Stimulated activated CD8-positive, alpha-beta memory T cell treated with anti-CD3 and anti-CD28 coated beads, Interleukin-4, amount 100 ng/mL, for 4 hours (primary cell): ENCODE data around the gene HECTD3.
"Not testable (repeated sequence)": the region's sequence is repeated elsewhere in the genome, so short reads cannot be mapped to it uniquely, and the experiment has no call there.

ENCODE experiments used
- DNase-seq, 2 donors: peaks; one replicate each; pipeline ENCODE4 v3.0.0-alpha.2; 2020; ENCODE audit warnings: low read depth in 2 of 2, low spot score in 1 of 2

Gene HECTD3

DNA sequence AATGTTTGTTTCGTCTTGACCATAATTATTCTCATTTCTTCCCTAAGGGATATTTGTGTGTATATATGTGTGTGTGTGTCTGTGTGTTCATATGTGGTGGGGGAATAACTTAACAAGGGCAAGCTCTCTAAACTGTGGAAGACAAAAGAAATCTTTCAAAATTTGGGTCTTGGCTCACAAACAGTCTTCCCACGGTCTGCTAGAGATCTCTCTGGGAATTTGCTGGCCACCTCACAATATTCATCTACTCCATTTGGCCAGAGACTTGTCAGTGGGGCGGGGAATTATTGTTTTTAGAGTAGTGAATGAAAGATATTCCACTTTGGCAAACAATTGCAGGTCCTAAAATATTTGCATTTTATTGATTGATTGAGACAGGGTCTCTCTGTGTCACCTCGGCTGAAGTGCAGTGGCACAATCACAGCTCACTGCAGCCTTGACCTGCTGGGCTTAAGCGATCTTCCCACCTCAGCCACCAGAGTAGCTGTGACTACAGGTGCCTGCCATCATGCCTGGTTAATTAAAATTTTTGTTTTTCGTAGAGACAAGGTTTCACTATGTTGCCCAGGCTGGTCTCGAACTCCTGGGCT, 16.7 kb downstream of the HECTD3 start:
- no peak for DNase-seq

DNA sequence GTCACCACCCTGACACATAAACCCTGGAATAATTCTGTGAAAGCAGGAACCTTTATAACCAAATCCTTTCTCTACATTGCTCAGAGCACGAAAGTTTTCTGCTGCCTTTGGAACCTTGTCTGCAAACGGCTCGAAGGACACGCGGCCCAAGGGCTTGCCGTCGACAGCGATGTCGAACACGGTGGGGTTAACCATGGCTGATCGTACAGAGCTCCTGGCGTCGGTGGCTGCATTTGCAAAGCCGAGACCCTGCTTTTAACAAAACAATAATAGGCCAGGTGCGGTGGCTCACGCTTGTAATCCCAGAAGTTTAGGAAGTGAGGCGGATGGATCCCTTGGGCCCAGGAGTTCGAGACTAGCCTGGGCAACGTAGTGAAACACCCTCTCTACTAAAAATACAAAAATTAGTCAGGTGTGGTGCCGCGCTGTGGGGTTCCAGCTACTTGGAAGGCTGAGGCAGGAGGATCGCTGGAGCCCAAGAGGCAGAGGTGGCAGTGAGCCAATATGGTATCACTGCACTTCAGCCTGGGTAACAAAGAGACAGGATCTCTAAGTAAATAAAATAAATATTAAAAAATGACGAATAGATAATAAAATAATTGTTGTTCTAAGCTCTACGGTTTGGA, 22.5 kb downstream of the HECTD3 start:
- no peak for DNase-seq

DNA sequence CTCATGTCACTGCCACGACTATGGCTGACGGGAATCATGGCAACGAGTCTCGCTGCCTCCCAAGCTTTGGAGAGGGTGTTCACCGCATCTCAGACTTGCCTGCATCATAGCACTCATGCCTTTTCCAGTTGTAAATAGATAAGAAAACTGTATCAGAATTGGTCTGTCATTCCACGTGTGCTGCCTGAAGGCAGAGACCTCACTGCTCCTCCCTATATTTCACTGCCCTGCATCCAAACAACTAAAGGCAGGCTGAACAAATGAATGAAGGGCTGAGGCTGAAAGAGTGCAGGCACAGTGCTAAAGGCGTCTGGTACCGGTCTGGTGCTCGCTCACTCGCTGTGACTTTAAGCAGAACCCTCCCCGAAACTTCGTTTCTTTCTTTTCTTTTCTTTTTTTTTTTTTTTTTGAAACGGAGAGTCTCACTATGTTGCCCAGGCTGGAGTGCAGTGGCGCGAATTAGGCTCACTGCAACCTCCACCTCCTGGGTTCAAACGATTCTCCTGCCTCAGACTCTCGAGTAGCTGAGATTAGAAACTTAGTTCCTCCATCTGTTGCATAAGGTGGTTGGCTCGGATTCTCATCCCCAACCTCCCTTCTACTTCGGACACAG, 25.3 kb downstream of the HECTD3 start:
- no peak for DNase-seq

DNA sequence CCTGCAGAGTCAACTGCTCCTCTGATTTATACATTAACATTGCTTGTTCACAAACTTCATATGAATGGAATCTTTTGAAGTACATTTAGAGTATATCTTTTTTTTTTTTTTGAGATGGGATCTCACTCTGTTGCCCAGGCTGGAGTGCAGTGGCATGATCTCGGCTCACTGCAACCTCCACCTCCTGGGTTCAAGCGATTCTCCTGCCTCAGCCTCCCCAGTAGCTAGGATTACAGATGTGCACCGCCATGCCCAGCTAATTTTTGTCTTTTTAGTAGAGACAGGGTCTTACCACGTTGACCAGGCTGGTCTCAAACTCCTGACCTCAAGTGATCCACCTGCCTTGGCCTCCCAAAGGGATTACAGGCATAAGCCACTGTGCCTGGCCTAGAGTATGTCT, 33.8 kb downstream of the HECTD3 start:
- DNase-seq, result not testable (repeated sequence)

DNA sequence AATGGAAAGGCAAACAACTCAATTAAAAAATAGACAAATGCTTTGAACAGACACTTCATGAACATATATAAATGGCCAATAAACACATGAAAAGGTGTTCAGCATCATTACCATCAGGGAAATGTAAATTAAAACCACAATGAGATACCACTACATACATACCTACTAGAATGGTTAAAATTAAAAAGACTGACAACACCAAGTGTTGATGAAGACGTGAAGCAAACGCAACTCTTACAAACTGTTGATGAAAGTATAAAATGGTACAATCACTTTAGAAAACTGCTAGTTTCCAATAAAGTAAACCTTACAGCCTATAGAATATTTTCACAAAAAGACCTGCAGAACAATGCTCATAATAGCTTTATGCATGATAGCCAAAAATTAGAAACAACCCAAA, 34.9 kb downstream of the HECTD3 start:
- no peak for DNase-seq

DNA sequence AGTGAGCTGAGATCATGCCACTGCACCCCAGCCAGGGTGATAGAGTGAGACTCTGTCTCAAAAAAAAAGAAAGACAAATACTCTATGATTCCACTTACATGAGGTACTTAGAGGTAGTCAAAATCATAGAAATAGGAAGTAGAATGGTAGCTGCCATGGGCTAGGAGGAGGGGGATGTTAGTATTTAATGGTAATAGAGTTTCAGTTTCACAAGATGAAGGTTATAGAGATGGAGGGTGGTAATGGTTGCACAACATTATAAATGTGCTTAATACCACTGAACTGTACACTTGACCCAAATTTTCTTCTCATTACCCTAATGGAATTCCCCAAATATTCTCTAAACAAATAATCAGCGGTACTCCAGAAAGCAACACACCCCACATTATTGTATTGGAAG, 37.5 kb downstream of the HECTD3 start:
- no peak for DNase-seq

DNA sequence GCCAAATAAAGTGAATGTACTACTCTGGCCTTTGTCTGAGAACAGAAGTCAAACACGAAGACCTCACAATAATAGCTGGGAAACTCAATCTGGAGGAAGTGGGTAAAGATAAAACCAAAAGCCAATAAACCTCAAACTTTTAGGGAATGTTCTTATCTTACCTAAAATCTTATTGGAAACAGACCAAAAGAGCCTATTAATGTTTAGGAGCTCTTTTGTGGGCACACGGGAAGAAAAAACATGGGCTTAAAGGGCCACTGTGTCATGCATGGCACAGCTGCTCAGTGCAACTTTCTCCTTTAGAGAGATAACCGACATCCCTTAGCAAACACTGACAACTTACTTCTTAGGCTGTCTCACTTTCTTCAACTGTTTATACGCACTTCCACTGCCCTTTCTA, 40.8 kb downstream of the HECTD3 start:
- DNase-seq, result no peak

DNA sequence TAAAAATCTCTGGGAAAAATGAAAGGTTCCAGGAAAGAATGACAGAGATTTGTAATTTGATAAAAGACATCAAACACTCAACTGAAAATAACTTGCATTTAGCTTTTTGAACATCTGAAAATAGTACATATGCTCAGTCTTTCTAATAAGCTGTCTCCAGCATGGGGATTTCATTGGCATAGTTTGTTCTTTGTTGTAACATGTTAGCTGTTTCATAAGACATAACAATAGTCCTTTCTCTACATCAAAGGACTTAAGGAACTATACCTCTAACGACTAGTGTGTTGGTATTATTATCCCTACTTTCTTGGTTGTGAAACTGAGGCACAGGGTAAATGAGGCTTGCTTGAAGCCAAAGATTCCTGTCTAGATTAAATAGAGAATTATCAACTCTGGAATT, 46.7 kb downstream of the HECTD3 start:
- DNase-seq, result no peak

DNA sequence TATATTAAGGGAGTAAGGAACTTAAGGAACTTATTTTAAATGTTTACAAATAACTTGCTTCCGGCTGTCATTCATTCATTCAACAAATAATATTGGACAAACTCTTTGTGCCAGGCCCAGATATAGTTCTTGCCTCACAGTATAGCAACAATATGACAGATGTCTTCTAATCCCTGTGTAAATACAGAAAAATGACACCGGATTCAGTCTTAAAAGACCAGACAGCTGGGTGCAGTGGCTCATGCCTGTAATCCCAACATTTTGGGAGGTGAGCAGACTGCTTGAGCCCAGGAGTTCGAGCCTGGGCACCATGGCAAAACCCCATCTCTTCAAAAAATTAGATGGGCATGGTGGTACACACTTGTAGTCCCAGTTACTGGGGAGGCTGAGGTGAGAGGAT, 48.4 kb downstream of the HECTD3 start:
- DNase-seq, result no peak

DNA sequence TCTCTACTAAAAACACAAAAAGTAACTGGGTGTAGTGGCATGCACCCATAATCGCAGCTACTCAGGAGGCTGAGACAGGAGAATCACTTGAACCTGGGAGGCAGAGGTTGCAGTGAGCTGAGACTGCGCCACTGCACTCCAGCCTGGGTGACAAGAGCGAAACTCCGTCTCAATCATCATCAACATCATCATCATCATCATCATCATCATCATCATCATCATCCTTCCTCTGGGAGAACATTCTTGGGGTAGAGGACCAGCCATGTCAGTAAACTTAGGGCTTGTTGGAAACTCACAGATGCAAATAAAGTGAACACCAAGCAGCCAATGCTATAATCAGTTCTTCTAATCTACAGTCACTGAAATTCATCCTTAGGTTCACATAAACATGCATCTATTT, 49.1 kb downstream of the HECTD3 start:
- DNase-seq, result not testable (repeated sequence)

DNA sequence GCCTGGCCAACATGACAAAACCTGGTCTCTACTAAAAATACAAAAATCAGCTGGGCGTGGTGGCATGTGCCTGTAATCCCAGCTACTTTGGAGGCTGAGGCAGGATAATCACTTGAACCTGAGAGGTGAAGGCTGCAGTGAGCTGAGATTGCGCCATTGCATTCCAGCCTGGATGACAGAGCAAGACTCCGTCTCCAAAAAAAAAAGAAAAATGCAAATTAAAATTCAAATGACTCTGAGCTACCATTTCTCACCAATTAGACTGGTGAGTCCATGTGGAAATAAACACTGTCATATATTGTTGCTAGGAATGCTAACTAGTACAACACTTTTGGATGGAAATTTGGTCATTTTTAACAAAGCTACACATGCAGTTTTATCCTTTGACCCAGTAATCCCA, 53.6 kb downstream of the HECTD3 start:
- DNase-seq, result not testable (repeated sequence)

DNA sequence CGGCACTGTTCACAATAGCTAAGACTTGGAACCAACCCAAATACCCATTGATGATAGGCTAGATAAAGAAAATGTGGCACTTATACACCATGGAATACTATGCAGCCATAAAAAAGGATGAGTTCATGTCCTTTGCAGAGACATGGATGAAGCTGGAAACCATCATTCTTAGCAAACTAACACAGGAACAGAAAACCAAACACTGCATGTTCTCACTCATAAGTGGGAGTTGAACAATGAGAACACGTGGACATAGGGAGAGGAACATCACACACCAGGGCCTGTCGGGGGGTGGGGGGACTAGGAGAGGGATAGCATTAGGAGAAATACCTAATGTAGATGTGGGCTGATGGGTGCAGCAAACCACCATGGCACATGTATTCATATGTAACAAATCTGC, 55.0 kb downstream of the HECTD3 start:
- not testable (repeated sequence) for DNase-seq
